Naive thymus-derived CD4-positive, alpha-beta T cell (primary cell): Measurements from ENCODE around the gene SVIL. TPM values are rescaled to one million over a fixed set of nuclear protein-coding genes. Genes with fewer than 3 reads are reported as not detected.
"Not testable (repeated sequence)": the region's sequence is repeated elsewhere in the genome, so short reads cannot be mapped to it uniquely, and the experiment has no call there.

ENCODE experiments used
- ATAC-seq: fragments of 150-1000 bp; cut with Tn5 transposase; 2 replicates; pipeline ENCODE4 v1.10.0; 2021; ENCODE audit warnings: mild to moderate bottlenecking, moderate library complexity
- CTCF ChIA-PET: fragments of 350-600 bp; sonication (Branson Sonifier 250); formaldehyde crosslinking; loops from one replicate; lab custom pipeline; 2021; ENCODE audit warnings: antibody characterized with exemption; lab: Charles Lee
- POLR2A ChIA-PET: fragments of 350-600 bp; sonication (Branson Sonifier 250); formaldehyde crosslinking; loops from one replicate; lab custom pipeline; 2021; ENCODE audit warnings: antibody characterized with exemption, inconsistent platforms; lab: Charles Lee
- DNase-seq, 9 donors: peaks; one replicate each; pipeline versions ENCODE4 v3.0.0 to v3.0.0-alpha.2; 2020 to 2022; ENCODE audit warnings: mixed read lengths in 1 of 9
- H3K27ac ChIP-seq: one replicate; pipeline ENCODE4 v1.7.0; 2013; ENCODE audit warnings: mild to moderate bottlenecking, low read depth, low read length, moderate library complexity
- H3K27me3 ChIP-seq, 2 donors: one replicate each; pipeline ENCODE4 v1.7.0; 2013; ENCODE audit warnings: low read length in 2 of 2, mild to moderate bottlenecking in 2 of 2, moderate library complexity in 2 of 2; ENCODE audit not compliant: control insufficient read depth in 2 of 2, insufficient read depth in 2 of 2
- H3K36me3 ChIP-seq, 3 experiments: 1 replicate in 2 of 3; 2 replicates in 1 of 3; pipeline ENCODE4 v1.7.0; 2013; ENCODE audit warnings: low read length in 3 of 3, mild to moderate bottlenecking in 3 of 3, moderate library complexity in 1 of 3; ENCODE audit not compliant: insufficient read depth in 3 of 3, control insufficient read depth in 2 of 3
- H3K4me1 ChIP-seq, 2 donors: one replicate each; pipeline ENCODE4 v1.7.0; 2013; ENCODE audit warnings: low read length in 2 of 2, mild to moderate bottlenecking in 2 of 2, moderate library complexity in 1 of 2; ENCODE audit not compliant: control insufficient read depth in 2 of 2, insufficient read depth in 2 of 2
- H3K4me3 ChIP-seq: 2 replicates; pipeline ENCODE4 v1.7.0; 2013; ENCODE audit warnings: mild to moderate bottlenecking, low read length
- H3K9me3 ChIP-seq, 3 experiments: 1 replicate in 2 of 3; 2 replicates in 1 of 3; pipeline ENCODE4 v1.7.0; 2013; ENCODE audit warnings: low read length in 3 of 3; ENCODE audit not compliant: control insufficient read depth in 2 of 3
- H3K27ac Mint-ChIP-seq, 9 donors: one replicate each; pipeline ENCODE4 v1.8.0; 2020 to 2022; ENCODE audit warnings: mixed read lengths in 9 of 9, mild to moderate bottlenecking in 8 of 9, moderate library complexity in 5 of 9, inconsistent platforms in 2 of 9
- H3K27me3 Mint-ChIP-seq, 5 donors: one replicate each; pipeline ENCODE4 v1.8.0; 2021 to 2022; ENCODE audit warnings: mixed read lengths in 5 of 5, mild to moderate bottlenecking in 1 of 5
- H3K36me3 Mint-ChIP-seq, 5 donors: one replicate each; pipeline ENCODE4 v1.8.0; 2020 to 2022; ENCODE audit warnings: mixed read lengths in 5 of 5, mild to moderate bottlenecking in 3 of 5, inconsistent platforms in 1 of 5
- H3K4me1 Mint-ChIP-seq, 7 donors: one replicate each; pipeline ENCODE4 v1.8.0; 2020 to 2022; ENCODE audit warnings: mixed read lengths in 7 of 7, mild to moderate bottlenecking in 3 of 7, inconsistent platforms in 1 of 7
- H3K4me3 Mint-ChIP-seq, 10 donors: one replicate each; pipeline ENCODE4 v1.8.0; 2020 to 2022; ENCODE audit warnings: mild to moderate bottlenecking in 10 of 10, mixed read lengths in 10 of 10, moderate library complexity in 6 of 10, inconsistent platforms in 2 of 10
- H3K9me3 Mint-ChIP-seq, 11 donors: one replicate each; pipeline ENCODE4 v1.8.0; 2020 to 2022; ENCODE audit warnings: mixed read lengths in 11 of 11, mild to moderate bottlenecking in 4 of 11, inconsistent platforms in 1 of 11, moderate library complexity in 1 of 11
- intact Hi-C, 2 donors: fragments of 100-400 bp; cut with micrococcal nuclease; formaldehyde crosslinking; loops; one replicate each; pipeline ENCODE4 v1.15.1; 2023
- polyA plus RNA-seq, 2 donors: library from polyadenylated mRNA; unstranded; fragments of 300-500 nt; fragmentation: Illumina TruSeq; gene quantifications; one replicate each; pipeline ENCODE4 v1.2.3, GENCODE V29; 2021
- total RNA-seq, 6 experiments: library from RNA in 5 of 6; stranded (reverse) in 5 of 6; gene quantifications; 1 replicate in 5 of 6; 2 replicates in 1 of 6; pipeline ENCODE4 v1.2.3 and lab custom pipeline; 2021 to 2026

SVIL gene
- total and polyA plus RNA-seq, 7 experiments from 2014 or later: 8.7 to 48.9 (median 20.3) TPM

GRCh38 chr10:29585488-29585976 is 49.2 kb downstream of the SVIL start:
- Histone ChIP-seq H3K27ac (no peak overlapping the region), H3K4me1 (peaks cover 0 to 6% of the 10 kb centered on the region in 2 donors), H3K9me3 (no peaks in the 10 kb centered on the region), H3K27me3 (no peaks in the 10 kb centered on the region), H3K4me3 (no peak overlapping the region), H3K36me3 (no peaks in the 10 kb centered on the region)
- ChIA-PET POLR2A (interaction anchor here (0.6 kb wide), 1 partner anchor 66 kb away, joined by 3 read pairs; no protein-coding TSS in a partner anchor), CTCF (no interaction called here)
- intact Hi-C loops: no loop called here
- H3K27ac Mint-ChIP-seq: peak overlapping the region in 1 of 9 donors; percentile 4
- H3K4me3 Mint-ChIP-seq: no peak overlapping the region
- DNase-seq: no peak
- peaks cover 6 to 16% (median 10%) of the 10 kb centered on the region in 7 donors for H3K4me1 Mint-ChIP-seq
- ATAC-seq: no peak
- no peaks in the 10 kb centered on the region for H3K9me3 Mint-ChIP-seq
- H3K27me3 Mint-ChIP-seq: no peaks in the 10 kb centered on the region
- H3K36me3 Mint-ChIP-seq: peaks cover 0 to 31% (median 16%) of the 10 kb centered on the region in 5 donors

GRCh38 chr10:29584436-29584835 is 50.3 kb downstream of the SVIL start:
- peaks cover 0 to 4% (median 0%) of the 10 kb centered on the region in 3 experiments for H3K36me3 ChIP-seq
- H3K4me3 ChIP-seq: no peak overlapping the region
- Mint-ChIP-seq H3K9me3 (no peaks in the 10 kb centered on the region), H3K4me3 (no peak overlapping the region), H3K27me3 (no peaks in the 10 kb centered on the region), H3K36me3 (peaks cover 0 to 35% (median 16%) of the 10 kb centered on the region in 5 donors), H3K27ac (no peak overlapping the region), H3K4me1 (peaks cover 0 to 10% (median 4%) of the 10 kb centered on the region in 7 donors)
- intact Hi-C loops: no loop called here
- ATAC-seq (no peak), DNase-seq (no peak)
- no peaks in the 10 kb centered on the region for H3K4me1 ChIP-seq
- CTCF ChIA-PET: interaction anchor here (0.6 kb wide), 1 partner anchor 28 kb away, joined by 3 read pairs; no protein-coding TSS in a partner anchor
- H3K9me3 ChIP-seq: no peaks in the 10 kb centered on the region
- H3K27ac ChIP-seq: no peak overlapping the region
- H3K27me3 ChIP-seq: no peaks in the 10 kb centered on the region
- POLR2A ChIA-PET: no interaction called here

- DNase-seq (no peak), ATAC-seq (no peak)
- Histone ChIP-seq H3K4me1 (no peaks in the 10 kb centered on the region), H3K27ac (no peak overlapping the region), H3K4me3 (no peak overlapping the region), H3K9me3 (no peaks in the 10 kb centered on the region), H3K36me3 (peaks cover 0 to 5% (median 0%) of the 10 kb centered on the region in 3 experiments), H3K27me3 (no peaks in the 10 kb centered on the region)
- intact Hi-C loops: no loop called here
- peaks cover 0 to 10% (median 4%) of the 10 kb centered on the region in 7 donors for H3K4me1 Mint-ChIP-seq
- no peaks in the 10 kb centered on the region for H3K9me3 Mint-ChIP-seq
- CTCF ChIA-PET: no interaction called here
- no peak overlapping the region for H3K27ac Mint-ChIP-seq
- POLR2A ChIA-PET: no interaction called here
- no peaks in the 10 kb centered on the region for H3K27me3 Mint-ChIP-seq
- H3K36me3 Mint-ChIP-seq: peaks cover 0 to 42% (median 19%) of the 10 kb centered on the region in 5 donors
- H3K4me3 Mint-ChIP-seq: no peak overlapping the region
Measured at GRCh38 chr10:29583674-29584073, 51.1 kb downstream of the SVIL start.

GRCh38 chr10:29582769-29583168 is 52.0 kb downstream of the SVIL start:
- intact Hi-C loops, POLR2A ChIA-PET, ATAC-seq, H3K4me1 ChIP-seq, DNase-seq, H3K36me3 ChIP-seq, H3K9me3 Mint-ChIP-seq, CTCF ChIA-PET, H3K27me3 ChIP-seq, H3K4me3 ChIP-seq, H3K27ac ChIP-seq, H3K9me3 ChIP-seq, H3K27me3 Mint-ChIP-seq, H3K4me3 Mint-ChIP-seq, H3K27ac Mint-ChIP-seq: not testable (repeated sequence)
- Mint-ChIP-seq H3K4me1 (peaks cover 0 to 12% (median 4%) of the 10 kb centered on the region in 7 donors), H3K36me3 (peaks cover 0 to 45% (median 23%) of the 10 kb centered on the region in 5 donors)

GRCh38 chr10:29579455-29579970 is 55.3 kb downstream of the SVIL start:
- Histone ChIP-seq H3K9me3 (no peaks in the 10 kb centered on the region), H3K4me1 (no peaks in the 10 kb centered on the region), H3K36me3 (peaks cover 0 to 5% (median 0%) of the 10 kb centered on the region in 3 experiments), H3K4me3 (no peak overlapping the region), H3K27me3 (no peaks in the 10 kb centered on the region), H3K27ac (no peak overlapping the region)
- intact Hi-C loops: no loop called here
- DNase-seq (no peak), ATAC-seq (no peak)
- Mint-ChIP-seq H3K27me3 (no peaks in the 10 kb centered on the region), H3K36me3 (peaks cover 0 to 40% (median 15%) of the 10 kb centered on the region in 5 donors), H3K4me3 (no peak overlapping the region), H3K27ac (no peak overlapping the region), H3K9me3 (no peaks in the 10 kb centered on the region), H3K4me1 (peaks cover 0 to 10% (median 4%) of the 10 kb centered on the region in 7 donors)
- CTCF ChIA-PET: interaction anchor here (0.6 kb wide), 1 partner anchor 52 kb away, joined by 3 read pairs; no protein-coding TSS in a partner anchor
- POLR2A ChIA-PET: interaction anchor here (0.7 kb wide), 1 partner anchor 25 kb away, joined by 3 read pairs; no protein-coding TSS in a partner anchor

- Histone ChIP-seq H3K36me3 (peaks cover 0 to 5% (median 0%) of the 10 kb centered on the region in 3 experiments), H3K4me3 (no peak overlapping the region), H3K27ac (no peak overlapping the region), H3K27me3 (no peaks in the 10 kb centered on the region), H3K9me3 (no peaks in the 10 kb centered on the region), H3K4me1 (no peaks in the 10 kb centered on the region)
- ATAC-seq: no peak
- H3K27ac Mint-ChIP-seq: peak overlapping the region in 1 of 9 donors; percentile 60
- H3K9me3 Mint-ChIP-seq: no peaks in the 10 kb centered on the region
- intact Hi-C loops: no loop called here
- ChIA-PET CTCF (no interaction called here), POLR2A (interaction anchor here (0.7 kb wide), 1 partner anchor 24 kb away, joined by 3 read pairs; no protein-coding TSS in a partner anchor)
- no peaks in the 10 kb centered on the region for H3K27me3 Mint-ChIP-seq
- DNase-seq: no peak
- H3K4me3 Mint-ChIP-seq: no peak overlapping the region
- H3K4me1 Mint-ChIP-seq: peaks cover 0 to 8% (median 0%) of the 10 kb centered on the region in 7 donors
- peaks cover 0 to 43% (median 11%) of the 10 kb centered on the region in 5 donors for H3K36me3 Mint-ChIP-seq
Measured at GRCh38 chr10:29578457-29578856, 56.3 kb downstream of the SVIL start.
